Measurements from ENCODE around the gene DUSP11.
"Not testable (repeated sequence)": the region's sequence is repeated elsewhere in the genome, so short reads cannot be mapped to it uniquely, and the experiment has no call there.

Gene DUSP11

DNA sequence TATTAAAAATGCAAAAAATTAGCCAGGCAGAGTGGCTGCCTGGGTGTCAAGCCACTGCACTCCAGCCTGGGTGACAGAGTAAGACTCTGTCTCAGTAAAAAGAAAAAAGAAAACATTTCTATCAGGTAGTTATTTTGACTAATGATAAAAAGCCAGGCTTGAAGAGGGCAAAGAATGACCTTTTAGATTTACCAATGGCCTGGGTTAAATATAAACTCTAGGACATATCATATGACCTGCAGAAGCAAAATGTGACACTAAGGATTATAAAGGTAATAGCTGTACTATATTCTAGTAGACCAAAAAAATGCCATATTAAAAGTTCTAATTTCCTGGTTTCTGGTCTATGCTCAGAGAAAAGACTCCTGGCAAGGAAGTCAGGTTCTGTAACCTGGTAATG lies 32.7 kb upstream of the DUSP11 start:
- Mint-ChIP-seq H3K4me1 (ENCODE audit: low read depth) (no peaks in the 10 kb centered on the region), H3K9me3 (no peaks in the 10 kb centered on the region), H3K27me3 (ENCODE audit: low read depth) (peaks cover 2% of the 10 kb centered on the region), H3K27ac (no peak overlapping the region), H3K36me3 (ENCODE audit: low read depth) (no peaks in the 10 kb centered on the region), H3K4me3 (no peak overlapping the region)
- DNase-seq (ENCODE audit: low spot score), result no peak

DNA sequence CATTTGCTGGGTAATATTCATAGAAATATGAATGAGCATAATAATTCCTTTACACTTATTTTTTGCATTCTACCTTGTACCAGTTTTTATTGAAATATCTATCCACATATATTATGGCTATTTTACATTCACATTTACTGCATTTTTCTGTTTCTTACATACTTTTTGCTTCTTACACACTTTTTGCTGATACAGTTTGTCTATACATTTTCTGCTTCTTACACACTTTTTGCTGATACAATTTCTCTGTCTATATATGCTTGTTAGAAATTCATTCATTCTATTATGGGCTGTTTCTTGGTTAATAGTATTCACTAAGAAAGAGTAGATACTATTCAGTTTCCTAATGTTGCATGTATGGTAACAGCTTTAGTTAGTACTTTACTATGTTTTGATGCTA lies 32.0 kb upstream of the DUSP11 start:
- H3K4me1 Mint-ChIP-seq (ENCODE audit: low read depth), result no peaks in the 10 kb centered on the region
- no peaks in the 10 kb centered on the region for H3K36me3 Mint-ChIP-seq (ENCODE audit: low read depth)
- H3K27ac Mint-ChIP-seq, result no peak overlapping the region
- no peaks in the 10 kb centered on the region for H3K9me3 Mint-ChIP-seq
- no peak overlapping the region for H3K4me3 Mint-ChIP-seq
- no peak for DNase-seq (ENCODE audit: low spot score)
- H3K27me3 Mint-ChIP-seq (ENCODE audit: low read depth), result peaks cover 2% of the 10 kb centered on the region

- not testable (repeated sequence) for H3K4me3 Mint-ChIP-seq; H3K4me1 Mint-ChIP-seq (ENCODE audit: low read depth); H3K36me3 Mint-ChIP-seq (ENCODE audit: low read depth); DNase-seq (ENCODE audit: low spot score); H3K9me3 Mint-ChIP-seq; H3K27ac Mint-ChIP-seq; H3K27me3 Mint-ChIP-seq (ENCODE audit: low read depth)
Observed at GRCh38 chr2:73783883-73784282, 4.0 kb upstream of the DUSP11 start, which contains the start of gene C2orf78. Gene C2orf78 (plus strand): TSS chr2:73784183. CDS start chr2:73784310, 127 bp downstream.

- not testable (repeated sequence) for H3K9me3 Mint-ChIP-seq; DNase-seq (ENCODE audit: low spot score); H3K27me3 Mint-ChIP-seq (ENCODE audit: low read depth); H3K36me3 Mint-ChIP-seq (ENCODE audit: low read depth); H3K4me1 Mint-ChIP-seq (ENCODE audit: low read depth); H3K4me3 Mint-ChIP-seq; H3K27ac Mint-ChIP-seq
Observed at GRCh38 chr2:73783402-73783801, 3.5 kb upstream of the DUSP11 start.

DNA sequence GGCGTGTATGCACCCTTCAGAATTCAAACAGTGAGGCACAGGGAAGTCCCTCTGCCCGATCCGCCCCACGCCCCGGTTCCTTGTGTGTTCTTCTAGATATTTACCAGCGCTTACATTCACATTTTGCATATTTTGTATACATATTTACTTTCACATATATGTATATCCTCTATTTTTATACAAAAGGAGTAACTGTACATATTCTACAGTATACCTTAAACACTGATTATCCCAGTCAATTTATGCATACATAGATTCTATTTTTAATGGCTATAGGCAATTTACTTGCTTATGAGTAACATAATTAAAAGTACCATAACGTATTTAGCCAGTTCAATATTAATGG lies 307 bp upstream of the DUSP11 start:
- H3K4me3 Mint-ChIP-seq, result peak overlapping the region; percentile 97
- H3K27ac Mint-ChIP-seq, result peak overlapping the region; percentile 95
- peaks cover 3% of the 10 kb centered on the region for H3K27me3 Mint-ChIP-seq (ENCODE audit: low read depth)

GRCh38 chr2:73778867-73779466 lies 936 bp downstream of the DUSP11 start:
- H3K27me3 Mint-ChIP-seq (ENCODE audit: low read depth); DNase-seq (ENCODE audit: low spot score); H3K9me3 Mint-ChIP-seq: not testable (repeated sequence)
- peak overlapping the region; percentile 97 for H3K4me3 Mint-ChIP-seq
- peaks cover 29% of the 10 kb centered on the region for H3K36me3 Mint-ChIP-seq (ENCODE audit: low read depth)
- H3K27ac Mint-ChIP-seq, result peak overlapping the region; percentile 95
- H3K4me1 Mint-ChIP-seq (ENCODE audit: low read depth), result peaks cover 14% of the 10 kb centered on the region

More for the DNA sequence above, 307 bp upstream of the DUSP11 start:
- Mint-ChIP-seq H3K9me3 (no peaks in the 10 kb centered on the region), H3K36me3 (ENCODE audit: low read depth) (peaks cover 18% of the 10 kb centered on the region), H3K4me1 (ENCODE audit: low read depth) (peaks cover 11% of the 10 kb centered on the region)
- no peak for DNase-seq (ENCODE audit: low spot score)

GRCh38 chr2:73776869-73777519 lies 2.9 kb downstream of the DUSP11 start:
- Mint-ChIP-seq H3K36me3 (ENCODE audit: low read depth) (peaks cover 41% of the 10 kb centered on the region), H3K27ac (no peak overlapping the region), H3K4me3 (no peak overlapping the region), H3K27me3 (ENCODE audit: low read depth) (no peaks in the 10 kb centered on the region), H3K9me3 (no peaks in the 10 kb centered on the region), H3K4me1 (ENCODE audit: low read depth) (peaks cover 14% of the 10 kb centered on the region)
- DNase-seq (ENCODE audit: low spot score), result no peak

DNA sequence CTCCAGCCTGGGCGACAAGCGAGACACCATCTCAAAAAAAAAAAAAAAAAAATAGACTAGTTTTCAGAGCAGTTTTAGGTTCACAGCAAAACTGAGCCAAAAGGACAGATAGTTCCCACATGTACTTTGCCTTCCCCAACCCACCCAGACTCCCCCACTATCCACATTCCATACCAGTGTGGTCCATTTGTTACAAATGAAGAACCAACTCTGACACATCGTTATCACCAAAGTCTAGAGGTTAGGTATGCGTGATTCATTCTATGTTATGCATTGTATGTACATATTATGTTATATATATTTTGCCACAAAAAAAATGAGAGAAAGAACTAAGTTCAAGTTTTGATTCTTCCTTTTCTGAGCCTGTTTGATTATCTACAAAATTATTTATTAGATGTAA lies 3.5 kb downstream of the DUSP11 start:
- peaks cover 14% of the 10 kb centered on the region for H3K4me1 Mint-ChIP-seq (ENCODE audit: low read depth)
- no peaks in the 10 kb centered on the region for H3K9me3 Mint-ChIP-seq
- DNase-seq (ENCODE audit: low spot score), result no peak
- no peak overlapping the region for H3K4me3 Mint-ChIP-seq
- no peaks in the 10 kb centered on the region for H3K27me3 Mint-ChIP-seq (ENCODE audit: low read depth)
- H3K27ac Mint-ChIP-seq, result no peak overlapping the region
- H3K36me3 Mint-ChIP-seq (ENCODE audit: low read depth), result peaks cover 44% of the 10 kb centered on the region

GRCh38 chr2:73772819-73773218 lies 7.1 kb downstream of the DUSP11 start:
- no peak for DNase-seq (ENCODE audit: low spot score)
- Mint-ChIP-seq H3K27ac (no peak overlapping the region), H3K36me3 (ENCODE audit: low read depth) (peaks cover 65% of the 10 kb centered on the region), H3K4me1 (ENCODE audit: low read depth) (peaks cover 9% of the 10 kb centered on the region), H3K27me3 (ENCODE audit: low read depth) (no peaks in the 10 kb centered on the region), H3K9me3 (no peaks in the 10 kb centered on the region), H3K4me3 (no peak overlapping the region)

GRCh38 chr2:73770725-73771124 lies 9.2 kb downstream of the DUSP11 start:
- Mint-ChIP-seq H3K9me3 (no peaks in the 10 kb centered on the region), H3K27me3 (ENCODE audit: low read depth) (no peaks in the 10 kb centered on the region), H3K27ac (no peak overlapping the region), H3K4me3 (no peak overlapping the region), H3K4me1 (ENCODE audit: low read depth) (peaks cover 7% of the 10 kb centered on the region), H3K36me3 (ENCODE audit: low read depth) (peaks cover 63% of the 10 kb centered on the region)
- no peak for DNase-seq (ENCODE audit: low spot score)

DNA sequence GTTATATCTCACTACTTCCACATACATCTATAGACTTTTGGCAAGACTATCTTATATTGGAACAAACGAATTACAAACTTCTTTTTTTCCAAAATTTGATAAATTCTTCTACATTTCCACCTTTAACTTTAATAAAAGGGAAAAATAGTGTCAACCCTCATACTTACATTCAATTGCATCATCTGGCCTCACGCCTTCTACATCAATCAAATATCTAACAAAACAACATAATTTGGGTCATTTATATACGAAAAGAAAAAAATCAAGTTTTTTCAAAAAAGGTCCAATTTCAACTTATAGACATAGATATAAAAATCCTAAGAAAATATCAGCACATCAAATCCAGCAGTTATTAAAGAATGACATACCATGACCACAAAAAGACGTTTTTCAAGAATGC lies 12.9 kb downstream of the DUSP11 start:
- DNase-seq (ENCODE audit: low spot score), result no peak
- no peak overlapping the region for H3K27ac Mint-ChIP-seq
- H3K27me3 Mint-ChIP-seq (ENCODE audit: low read depth), result no peaks in the 10 kb centered on the region
- H3K9me3 Mint-ChIP-seq, result no peaks in the 10 kb centered on the region
- H3K36me3 Mint-ChIP-seq (ENCODE audit: low read depth), result peaks cover 60% of the 10 kb centered on the region
- H3K4me1 Mint-ChIP-seq (ENCODE audit: low read depth), result peaks cover 4% of the 10 kb centered on the region
- no peak overlapping the region for H3K4me3 Mint-ChIP-seq

GRCh38 chr2:73766349-73766748 lies 13.6 kb downstream of the DUSP11 start:
- no peak overlapping the region for H3K4me3 Mint-ChIP-seq
- H3K4me1 Mint-ChIP-seq (ENCODE audit: low read depth), result peaks cover 4% of the 10 kb centered on the region
- DNase-seq (ENCODE audit: low spot score), result no peak
- H3K36me3 Mint-ChIP-seq (ENCODE audit: low read depth), result peaks cover 60% of the 10 kb centered on the region
- H3K27ac Mint-ChIP-seq, result no peak overlapping the region
- H3K9me3 Mint-ChIP-seq, result no peaks in the 10 kb centered on the region
- no peaks in the 10 kb centered on the region for H3K27me3 Mint-ChIP-seq (ENCODE audit: low read depth)

DNA sequence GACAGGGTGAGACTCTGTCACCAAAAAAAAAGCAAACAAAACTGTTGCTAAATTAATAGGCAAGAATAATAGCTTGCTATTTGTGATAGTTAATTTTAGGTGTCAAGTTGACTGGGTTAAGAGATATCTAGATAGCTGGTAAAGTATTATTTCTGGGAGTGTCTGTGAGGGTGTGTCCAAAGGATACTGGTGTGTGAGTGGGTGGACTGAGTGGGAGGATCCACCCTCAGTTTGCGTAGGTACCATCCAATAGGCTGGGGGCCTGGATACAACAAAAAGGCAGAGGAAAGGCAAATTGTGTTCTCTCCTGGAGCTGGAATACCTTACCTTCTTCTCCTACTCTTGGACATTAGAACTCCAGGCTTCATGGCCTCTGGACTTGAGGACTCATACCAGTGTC lies 15.0 kb downstream of the DUSP11 start:
- H3K4me3 Mint-ChIP-seq, result no peak overlapping the region
- H3K27me3 Mint-ChIP-seq (ENCODE audit: low read depth), result no peaks in the 10 kb centered on the region
- H3K4me1 Mint-ChIP-seq (ENCODE audit: low read depth), result no peaks in the 10 kb centered on the region
- no peak for DNase-seq (ENCODE audit: low spot score)
- peaks cover 58% of the 10 kb centered on the region for H3K36me3 Mint-ChIP-seq (ENCODE audit: low read depth)
- no peaks in the 10 kb centered on the region for H3K9me3 Mint-ChIP-seq
- H3K27ac Mint-ChIP-seq, result no peak overlapping the region

DNA sequence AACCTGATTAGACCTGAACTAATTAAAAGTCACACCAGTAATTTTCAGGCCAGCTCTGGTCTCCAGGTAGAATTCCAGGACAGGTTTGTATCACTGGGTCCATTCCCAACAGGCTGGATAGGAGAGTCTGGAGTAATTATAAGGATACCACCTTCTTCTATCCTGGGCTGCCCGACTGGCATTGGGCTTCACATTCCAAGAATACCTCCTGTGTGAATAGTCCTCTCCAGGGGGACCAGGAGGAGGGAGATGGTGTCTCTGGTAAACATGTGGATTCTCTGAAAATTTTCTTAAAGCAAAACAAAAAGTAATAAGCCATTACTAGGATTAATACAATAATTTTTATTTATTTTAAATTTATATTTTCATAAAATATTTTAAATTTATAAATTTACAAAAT lies 17.3 kb downstream of the DUSP11 start:
- Mint-ChIP-seq H3K27ac (no peak overlapping the region), H3K4me3 (no peak overlapping the region), H3K27me3 (ENCODE audit: low read depth) (no peaks in the 10 kb centered on the region), H3K36me3 (ENCODE audit: low read depth) (peaks cover 45% of the 10 kb centered on the region), H3K9me3 (no peaks in the 10 kb centered on the region), H3K4me1 (ENCODE audit: low read depth) (no peaks in the 10 kb centered on the region)
- DNase-seq (ENCODE audit: low spot score), result no peak

DNA sequence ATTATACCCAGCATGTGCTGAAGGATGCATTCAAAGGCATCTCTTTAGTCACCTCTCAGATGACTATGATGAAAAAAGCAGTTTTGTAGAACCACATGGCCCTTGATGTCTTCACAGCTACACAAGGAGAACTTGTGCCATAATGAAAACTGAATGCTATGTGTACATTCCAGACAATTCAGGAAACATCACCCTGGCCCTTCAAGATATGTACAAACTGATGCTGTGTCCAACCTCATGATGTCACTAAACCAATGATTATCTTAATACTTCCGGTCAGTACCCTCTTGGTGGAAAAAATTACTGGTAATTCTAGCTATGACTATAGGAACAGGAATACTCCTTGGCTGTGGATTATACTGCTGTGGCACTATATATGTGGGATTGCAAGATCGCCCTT lies 20.0 kb downstream of the DUSP11 start:
- Mint-ChIP-seq H3K9me3 (no peaks in the 10 kb centered on the region), H3K27ac (no peak overlapping the region), H3K27me3 (ENCODE audit: low read depth) (no peaks in the 10 kb centered on the region), H3K36me3 (ENCODE audit: low read depth) (peaks cover 32% of the 10 kb centered on the region), H3K4me1 (ENCODE audit: low read depth) (no peaks in the 10 kb centered on the region), H3K4me3 (no peak overlapping the region)
- DNase-seq (ENCODE audit: low spot score), result no peak

All from T-helper 2 cell treated with Interferon-gamma antibody and Interleukin-4, amounts not matched to agents 5 μg/mL and 100 μg/mL, for 36 hours (primary cell).